Measurements from ENCODE around the gene MYOM3.

- TF ChIP-seq EZH2 (IDR thresholded peaks at IDR 0.05; ENCODE audit: borderline replicate concordance) = no peak
- no peak for TF ChIP-seq CTCF (IDR thresholded peaks at IDR 0.05; ENCODE audit: poor library complexity)
- no peak for TF ChIP-seq EZH2phosphoT487 (IDR thresholded peaks at IDR 0.05; ENCODE audit: low read depth, severe bottlenecking, unreplicated experiment)
Measured at GRCh38 chr1:24009406-24009805, 102.5 kb downstream of the MYOM3 start.
